Activated gamma-delta T cell (primary cell): ENCODE measurements around the gene KCNIP4.
"Not testable (repeated sequence)": the region's sequence is repeated elsewhere in the genome, so short reads cannot be mapped to it uniquely, and the experiment has no call there.

Experiments used
- DNase-seq: peaks from one replicate; lab custom pipeline; 2025; lab: John Stamatoyannopoulos, UW

KCNIP4 gene

GRCh38 chr4:20760053-20760452 is 1188.5 kb downstream of the KCNIP4 start:
- no peak for DNase-seq

DNA sequence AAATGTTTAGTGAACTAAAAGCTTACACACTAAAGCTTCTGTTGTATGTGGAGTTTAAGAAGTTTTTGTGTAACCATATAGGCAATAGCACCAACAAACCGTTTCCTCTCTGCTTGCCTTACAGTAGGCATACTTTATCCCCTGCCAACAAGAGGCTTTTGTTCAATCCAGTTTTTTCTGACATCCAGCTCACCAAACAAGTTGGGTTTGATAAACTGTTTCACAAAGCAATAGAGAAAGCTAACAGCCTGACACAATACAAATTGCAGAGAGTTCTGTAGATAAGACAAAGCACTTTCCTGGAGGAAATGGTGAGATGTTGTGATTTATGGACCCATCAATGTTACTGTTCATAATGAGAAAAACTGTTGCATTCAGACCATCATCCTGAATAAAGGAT is 1194.5 kb downstream of the KCNIP4 start:
- no peak for DNase-seq

DNA sequence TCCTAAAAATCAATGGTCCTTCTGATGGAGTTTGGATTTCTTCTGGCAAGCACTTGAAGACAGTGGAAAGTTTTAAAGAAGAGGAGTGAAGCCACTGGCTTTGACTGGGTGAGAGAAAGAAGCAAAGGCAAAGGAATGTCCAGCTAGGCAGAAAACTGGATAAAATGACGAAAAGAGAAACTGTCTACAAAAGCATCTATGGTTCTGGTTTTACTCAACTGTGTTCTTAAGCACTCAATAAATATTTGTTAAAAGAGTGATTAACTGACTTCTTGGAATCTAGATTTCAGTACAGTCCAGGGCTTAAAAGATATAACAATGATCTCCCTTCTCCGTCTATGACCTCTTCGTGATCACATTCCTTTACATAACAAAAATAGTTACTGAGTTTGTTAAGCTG is 1195.9 kb downstream of the KCNIP4 start:
- no peak for DNase-seq

DNA sequence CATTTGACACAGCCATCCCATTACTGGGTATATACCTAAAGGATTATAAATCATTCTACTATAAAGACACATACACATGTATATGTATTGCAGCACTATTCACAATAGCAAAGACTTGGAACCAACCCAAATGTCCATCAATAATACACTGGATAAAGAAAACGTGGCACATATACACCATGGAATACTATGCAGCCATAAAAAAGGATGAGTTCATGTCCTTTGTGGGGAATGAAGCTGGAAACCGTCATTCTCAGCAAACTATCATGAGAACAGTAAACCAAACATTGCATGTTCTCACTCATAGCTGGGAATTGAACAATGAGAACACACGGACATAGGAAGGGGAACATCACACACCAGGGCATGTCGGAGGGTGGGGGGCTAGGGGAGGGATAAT is 1202.6 kb downstream of the KCNIP4 start:
- not testable (repeated sequence) for DNase-seq

- DNase-seq = no peak
Measured at GRCh38 chr4:20735931-20736330, 1212.6 kb downstream of the KCNIP4 start.

GRCh38 chr4:20724915-20725314 is 1223.7 kb downstream of the KCNIP4 start:
- DNase-seq = no peak

DNA sequence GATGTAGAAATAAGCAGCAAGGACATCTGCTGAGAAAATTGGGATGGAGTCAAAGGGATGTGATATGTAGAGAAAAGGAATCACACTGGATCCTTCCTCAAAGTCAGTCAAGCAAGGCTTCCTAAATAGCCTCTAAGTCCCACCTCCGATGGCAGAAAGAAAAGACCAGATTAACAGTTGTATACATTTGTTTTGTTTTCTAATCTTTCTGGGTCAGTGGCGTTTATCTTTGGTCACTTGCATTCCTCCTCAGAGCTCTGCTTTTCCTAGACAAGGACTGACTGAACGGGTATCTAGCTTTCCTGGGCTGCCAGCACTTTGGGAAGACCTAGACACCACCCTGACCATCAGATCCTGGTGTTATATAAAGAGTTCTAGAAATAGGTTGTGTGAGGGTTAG is 1225.1 kb downstream of the KCNIP4 start:
- DNase-seq = no peak

GRCh38 chr4:20723019-20723418 is 1225.6 kb downstream of the KCNIP4 start:
- DNase-seq = no peak

DNA sequence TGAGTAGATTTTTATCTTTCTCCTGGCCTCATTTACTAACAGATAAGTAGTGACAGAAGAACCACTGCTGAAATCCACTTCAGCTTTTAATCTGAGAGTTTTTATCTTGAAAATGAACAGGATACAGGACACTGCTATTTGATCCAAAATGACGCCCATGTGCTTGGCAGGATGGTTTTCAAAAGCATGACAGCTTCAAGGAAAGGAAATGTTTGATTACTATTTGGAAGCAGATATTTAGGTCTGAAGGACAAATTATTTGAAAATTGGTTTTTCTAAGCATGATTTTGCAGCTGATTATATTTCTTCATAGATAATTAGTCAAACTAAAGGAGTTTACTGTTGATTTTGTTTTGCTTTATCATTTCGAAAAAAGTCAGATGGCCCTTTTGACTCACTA is 1237.2 kb downstream of the KCNIP4 start:
- DNase-seq = no peak

- DNase-seq = peak; percentile 88
Measured at GRCh38 chr4:20700007-20700761, 1248.4 kb downstream of the KCNIP4 start, which contains the start of gene PACRGL. PACRGL (plus strand) TSS chr4:20700458; CDS start chr4:20704482, 4,024 bp downstream.

DNA sequence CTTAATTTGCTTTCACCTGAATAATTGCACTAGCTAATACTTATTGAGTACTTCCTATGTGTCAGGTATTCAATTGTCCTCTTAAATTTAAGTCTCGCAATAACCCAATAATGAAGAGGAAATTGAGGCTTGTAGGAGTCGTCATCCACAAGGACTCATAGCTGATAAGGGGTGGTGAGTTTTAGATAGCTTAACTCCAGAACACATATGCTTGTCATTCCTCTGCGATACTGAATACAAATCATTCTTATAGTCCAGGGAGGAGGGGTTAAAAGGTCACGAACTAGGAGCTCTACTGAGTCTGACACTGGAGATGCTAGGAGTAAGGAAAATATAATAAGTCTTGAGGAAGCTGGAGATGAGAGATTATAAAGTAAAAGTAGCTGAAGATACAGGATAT is 1249.8 kb downstream of the KCNIP4 start:
- DNase-seq = no peak

GRCh38 chr4:20698382-20698781 is 1250.2 kb downstream of the KCNIP4 start:
- no peak for DNase-seq

- DNase-seq = no peak
Measured at GRCh38 chr4:20696815-20697214, 1251.8 kb downstream of the KCNIP4 start.

GRCh38 chr4:20687864-20688263 is 1260.7 kb downstream of the KCNIP4 start:
- DNase-seq = no peak

DNA sequence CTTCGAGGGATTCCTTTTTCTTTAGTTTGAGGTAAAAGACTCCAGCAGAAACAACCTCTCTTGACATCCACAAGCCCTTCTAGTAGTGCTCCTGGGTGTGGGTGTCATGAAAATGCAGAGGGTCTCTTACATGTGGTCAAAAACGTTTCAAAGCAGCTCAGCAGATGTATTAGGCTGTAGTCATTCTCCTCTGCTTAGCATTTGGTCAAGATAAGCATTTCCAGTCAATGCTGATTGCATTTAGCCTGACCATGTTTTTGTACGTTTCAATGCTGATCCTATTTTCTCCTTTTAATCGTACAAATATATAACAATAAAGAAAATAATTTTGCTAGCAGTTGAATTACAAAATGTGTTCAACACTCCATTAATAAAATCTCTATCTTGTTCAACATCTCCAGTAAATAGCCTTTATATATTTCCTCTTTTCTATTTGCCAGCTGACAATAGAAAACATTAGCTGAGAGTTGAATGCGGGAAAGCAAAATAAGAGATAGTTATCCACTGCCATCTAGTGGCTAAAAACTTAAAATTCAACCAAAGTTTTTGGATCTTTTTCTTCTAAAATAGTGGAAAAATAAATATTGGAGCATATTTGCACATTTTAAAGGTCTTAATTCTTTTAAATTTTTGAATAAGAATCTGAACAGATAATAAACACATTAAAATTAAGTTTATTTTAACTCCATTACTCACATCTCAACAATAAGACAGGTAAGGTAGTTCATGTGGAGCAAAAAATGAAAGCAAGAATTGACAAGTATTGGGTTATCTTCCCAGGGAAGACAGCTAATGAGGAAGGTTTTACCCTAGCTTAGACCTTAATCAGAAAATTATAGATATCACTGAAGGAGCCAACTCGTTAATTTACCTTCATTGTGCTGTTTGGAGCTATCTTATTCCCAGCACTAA is 1263.5 kb downstream of the KCNIP4 start:
- DNase-seq = no peak

GRCh38 chr4:20683766-20684165 is 1264.8 kb downstream of the KCNIP4 start:
- no peak for DNase-seq

DNA sequence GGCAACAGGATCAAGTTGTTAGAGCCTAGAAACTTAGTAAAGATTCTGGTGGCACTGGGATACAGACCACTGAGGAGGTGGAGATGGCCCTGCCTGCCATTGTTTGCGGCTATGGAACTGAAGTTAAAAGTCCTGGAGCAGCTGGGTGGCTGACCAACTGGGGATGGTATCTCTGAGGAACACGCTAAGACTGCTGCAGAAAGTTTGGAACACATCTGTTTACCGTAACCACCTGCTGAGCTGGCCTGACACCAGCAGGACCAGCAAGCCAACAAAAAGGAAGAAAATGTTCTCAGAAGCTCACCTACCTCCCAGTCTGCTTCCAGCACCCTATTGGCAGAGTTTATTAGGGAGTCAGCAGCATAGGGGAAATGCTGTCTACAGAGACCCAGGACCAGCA is 1265.7 kb downstream of the KCNIP4 start:
- DNase-seq = no peak

DNA sequence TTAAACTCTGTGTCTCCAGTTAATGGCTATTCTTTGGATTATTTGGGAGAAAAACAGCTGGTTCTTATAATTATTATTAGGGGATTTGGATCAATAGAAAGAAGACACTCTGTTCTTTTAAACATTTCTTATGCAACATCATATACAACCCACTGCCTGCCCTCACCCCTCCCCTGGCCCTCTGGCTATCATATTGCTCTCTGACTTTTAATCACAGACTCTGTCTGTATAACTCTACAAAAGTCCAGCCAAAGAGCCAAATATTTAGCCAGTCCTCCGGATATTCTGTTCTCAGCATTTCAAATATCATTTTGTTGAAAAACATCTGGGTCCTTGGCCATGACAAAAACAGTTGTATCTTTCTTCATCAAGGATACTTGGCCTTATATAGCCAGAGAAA is 1267.3 kb downstream of the KCNIP4 start:
- no peak for DNase-seq

DNA sequence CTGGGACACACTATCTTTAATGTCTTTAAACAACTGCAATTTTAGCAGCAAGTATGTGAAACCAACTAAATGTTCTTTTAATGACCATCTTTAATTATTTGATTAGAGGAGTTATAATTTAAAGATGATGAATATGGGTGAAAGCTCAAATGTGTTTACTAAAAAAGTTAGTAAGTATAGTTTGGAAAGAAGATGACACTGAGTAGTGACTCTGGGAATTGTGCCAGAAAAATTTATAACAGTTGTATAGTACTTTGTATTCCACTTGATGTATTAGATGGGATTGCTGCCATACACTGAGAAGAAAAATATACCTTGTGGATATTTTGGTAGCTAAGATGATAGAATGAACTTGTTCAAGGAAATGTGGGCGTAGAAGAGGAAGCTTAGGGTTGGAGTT is 1267.8 kb downstream of the KCNIP4 start:
- no peak for DNase-seq

- no peak for DNase-seq
Measured at GRCh38 chr4:20679951-20680350, 1268.6 kb downstream of the KCNIP4 start.
